Skin of body (tissue), 2 donors: ENCODE data around the gene SPECC1. TPM values are rescaled to one million over a fixed set of nuclear protein-coding genes. Genes with fewer than 3 reads are reported as not detected.
A peak's percentile ranks its signal among the peaks of the same experiment; 100 is the strongest.
"Not testable (repeated sequence)": the region's sequence is repeated elsewhere in the genome, so short reads cannot be mapped to it uniquely, and the experiment has no call there.

ENCODE experiments used
- DNase-seq: peaks from one replicate; lab custom pipeline; 2025; lab: John Stamatoyannopoulos, UW
- total RNA-seq: library from RNA; depleted of rRNA; stranded (reverse); fragments of >200 nt; gene quantifications from one replicate; pipeline ENCODE4 v1.2.3, GENCODE V29; 2014

The SPECC1 gene
- total RNA-seq, 1 donor from 2014 or later: 21.3 TPM

- no peak for DNase-seq
Observed at GRCh38 chr17:20232611-20233010, 223.5 kb downstream of the SPECC1 start.

GRCh38 chr17:20234276-20234675 is 225.1 kb downstream of the SPECC1 start:
- no peak for DNase-seq

GRCh38 chr17:20235747-20236146 is 226.6 kb downstream of the SPECC1 start:
- DNase-seq: no peak

- DNase-seq: no peak
Observed at GRCh38 chr17:20236578-20237227, 227.5 kb downstream of the SPECC1 start.

GRCh38 chr17:20239776-20240175 is 230.6 kb downstream of the SPECC1 start:
- not testable (repeated sequence) for DNase-seq

- no peak for DNase-seq
Observed at GRCh38 chr17:20241855-20242254, 232.7 kb downstream of the SPECC1 start.

GRCh38 chr17:20242271-20242670 is 233.1 kb downstream of the SPECC1 start:
- DNase-seq: no peak

- DNase-seq: no peak
Observed at GRCh38 chr17:20243524-20243923, 234.4 kb downstream of the SPECC1 start.

- no peak for DNase-seq
Observed at GRCh38 chr17:20244671-20245070, 235.5 kb downstream of the SPECC1 start.

- DNase-seq: no peak
Observed at GRCh38 chr17:20246692-20247091, 237.5 kb downstream of the SPECC1 start.

- no peak for DNase-seq
Observed at GRCh38 chr17:20253323-20253722, 244.2 kb downstream of the SPECC1 start.

- DNase-seq: no peak
Observed at GRCh38 chr17:20254541-20254940, 245.4 kb downstream of the SPECC1 start.

- DNase-seq: no peak
Observed at GRCh38 chr17:20256144-20256543, 247.0 kb downstream of the SPECC1 start.

- no peak for DNase-seq
Observed at GRCh38 chr17:20257008-20257407, 247.8 kb downstream of the SPECC1 start.

- DNase-seq: no peak
Observed at GRCh38 chr17:20257798-20258197, 248.6 kb downstream of the SPECC1 start.

- DNase-seq: no peak
Observed at GRCh38 chr17:20259668-20260067, 250.5 kb downstream of the SPECC1 start.

- DNase-seq: no peak
Observed at GRCh38 chr17:20260268-20260667, 251.1 kb downstream of the SPECC1 start.

- DNase-seq: peak; percentile 31
Observed at GRCh38 chr17:20262226-20263114, 253.3 kb downstream of the SPECC1 start.

GRCh38 chr17:20263115-20263433 is 253.9 kb downstream of the SPECC1 start:
- DNase-seq: not testable (repeated sequence)

- DNase-seq: no peak
Observed at GRCh38 chr17:20263595-20263994, 254.4 kb downstream of the SPECC1 start.

GRCh38 chr17:20264996-20265395 is 255.8 kb downstream of the SPECC1 start:
- DNase-seq: no peak

- DNase-seq: no peak
Observed at GRCh38 chr17:20266806-20267458, 257.8 kb downstream of the SPECC1 start.
